ENCODE results near the gene CCDC60.
"Not testable (repeated sequence)": the region's sequence is repeated elsewhere in the genome, so short reads cannot be mapped to it uniquely, and the experiment has no call there.

CCDC60 gene

GRCh38 chr12:119338593-119339363, 4.2 kb downstream of the CCDC60 start:
- DNase-seq (ENCODE audit: low read depth in 2 of 2): no peak

DNA sequence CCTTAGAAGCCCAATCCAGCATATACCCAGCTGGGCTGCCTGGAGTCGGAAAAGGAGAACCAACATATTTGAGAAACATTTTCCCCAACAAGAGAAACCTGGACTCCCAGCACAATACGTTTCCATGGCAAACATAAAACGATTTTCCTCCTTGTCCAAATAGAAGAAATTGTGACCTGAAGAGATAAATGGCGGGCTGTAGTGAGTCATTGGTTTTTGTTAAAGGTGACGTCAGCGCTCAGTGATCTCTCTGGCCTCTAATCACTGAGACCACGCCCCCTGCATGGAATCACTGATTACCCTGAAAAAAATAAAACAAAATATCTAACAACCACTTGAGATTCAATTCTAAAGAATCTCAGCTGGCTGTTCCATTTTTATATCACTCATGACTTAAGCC, 6.0 kb downstream of the CCDC60 start:
- no peak for DNase-seq (ENCODE audit: low read depth in 2 of 2)

- DNase-seq (ENCODE audit: low read depth in 2 of 2): no peak
Measured at GRCh38 chr12:119341020-119341419, 6.5 kb downstream of the CCDC60 start.

GRCh38 chr12:119341988-119342387, 7.5 kb downstream of the CCDC60 start:
- no peak for DNase-seq (ENCODE audit: low read depth in 2 of 2)

GRCh38 chr12:119343130-119343529, 8.6 kb downstream of the CCDC60 start:
- DNase-seq (ENCODE audit: low read depth in 2 of 2): no peak

- DNase-seq (ENCODE audit: low read depth in 2 of 2): no peak
Measured at GRCh38 chr12:119354172-119354571, 19.6 kb downstream of the CCDC60 start.

- not testable (repeated sequence) for DNase-seq (ENCODE audit: low read depth in 2 of 2)
Measured at GRCh38 chr12:119360366-119360765, 25.8 kb downstream of the CCDC60 start.

GRCh38 chr12:119363037-119363436, 28.5 kb downstream of the CCDC60 start:
- no peak for DNase-seq (ENCODE audit: low read depth in 2 of 2)

DNA sequence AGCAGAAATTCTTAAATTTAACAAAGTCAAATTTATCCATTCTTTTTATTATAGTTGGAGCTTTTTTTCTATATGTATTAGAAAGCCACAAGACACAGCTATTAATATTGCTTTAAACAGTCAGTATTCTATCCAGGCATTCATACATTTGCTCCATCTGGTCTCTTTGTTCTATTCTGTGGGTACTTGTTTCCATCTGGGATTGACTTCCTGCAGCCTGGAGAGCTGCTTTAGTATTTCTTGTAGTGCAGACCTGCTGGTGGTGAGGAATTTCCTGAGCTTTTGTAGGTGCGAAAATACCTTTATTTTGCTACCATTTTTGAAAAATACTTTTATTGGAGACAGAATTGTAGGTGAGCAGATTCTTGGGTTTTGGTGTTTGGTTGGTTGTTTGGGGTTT, 29.0 kb downstream of the CCDC60 start:
- no peak for DNase-seq (ENCODE audit: low read depth in 2 of 2)

DNA sequence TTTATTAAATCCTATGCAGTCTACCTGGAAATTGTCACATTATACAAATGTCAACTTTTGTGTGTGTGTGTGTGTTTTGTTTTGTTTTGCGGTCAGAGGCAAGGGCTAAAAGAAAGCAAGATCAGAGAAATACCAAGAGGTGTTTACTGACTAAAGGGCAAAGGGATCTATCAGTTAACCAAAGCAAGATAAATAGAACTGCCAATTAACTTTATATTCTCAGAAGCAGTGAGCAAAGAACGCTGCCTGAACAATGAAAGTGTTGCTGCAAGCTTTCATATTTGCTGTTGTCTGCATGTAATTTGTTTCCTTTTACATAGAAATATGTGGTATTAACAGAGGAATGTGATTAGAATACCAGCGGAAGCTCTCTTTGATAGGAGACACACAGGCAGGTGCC, 30.9 kb downstream of the CCDC60 start:
- DNase-seq (ENCODE audit: low read depth in 2 of 2): no peak

DNA sequence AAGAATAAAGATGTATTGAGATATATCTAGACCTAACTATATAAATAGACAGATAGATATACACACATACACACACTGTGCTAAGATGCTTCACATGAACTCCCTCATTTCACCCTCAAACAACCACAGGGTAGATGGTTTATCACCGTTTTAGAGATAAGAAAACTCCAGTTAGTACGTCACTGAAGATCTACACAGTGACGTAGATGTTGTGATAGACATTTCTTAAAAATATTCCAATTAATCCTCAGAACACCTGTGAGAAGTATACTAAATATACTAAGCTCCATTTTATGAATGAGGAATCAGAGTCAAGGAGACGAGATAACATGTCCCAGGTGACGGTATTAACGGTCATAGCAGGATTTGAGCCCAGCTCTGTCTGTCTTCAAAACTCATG, 31.5 kb downstream of the CCDC60 start:
- no peak for DNase-seq (ENCODE audit: low read depth in 2 of 2)

GRCh38 chr12:119369161-119369560, 34.6 kb downstream of the CCDC60 start:
- DNase-seq (ENCODE audit: low read depth in 2 of 2): no peak

GRCh38 chr12:119369907-119370546, 35.5 kb downstream of the CCDC60 start:
- no peak for DNase-seq (ENCODE audit: low read depth in 2 of 2)

- DNase-seq (ENCODE audit: low read depth in 2 of 2): no peak
Measured at GRCh38 chr12:119372540-119372939, 38.0 kb downstream of the CCDC60 start.

DNA sequence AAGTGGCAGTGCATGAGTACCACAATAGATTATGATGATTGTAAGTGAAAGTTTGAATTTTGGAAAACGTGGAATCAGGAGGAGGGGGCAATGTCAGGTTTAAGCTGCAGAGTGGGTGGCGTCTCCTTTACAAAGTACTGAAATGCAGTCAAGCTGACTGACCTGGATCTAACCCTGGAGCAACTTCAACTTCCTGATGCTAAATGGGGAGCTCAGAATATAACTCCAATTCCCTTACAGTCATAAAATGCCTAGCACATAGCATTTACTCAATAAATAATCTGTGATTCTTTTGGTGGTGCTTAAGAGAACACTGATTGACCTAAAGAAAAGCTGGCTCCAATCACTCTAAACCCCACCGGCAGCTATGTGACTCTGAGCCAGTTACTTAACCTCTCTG, 38.5 kb downstream of the CCDC60 start:
- no peak for DNase-seq (ENCODE audit: low read depth in 2 of 2)

- no peak for DNase-seq (ENCODE audit: low read depth in 2 of 2)
Measured at GRCh38 chr12:119373666-119374065, 39.1 kb downstream of the CCDC60 start.

DNA sequence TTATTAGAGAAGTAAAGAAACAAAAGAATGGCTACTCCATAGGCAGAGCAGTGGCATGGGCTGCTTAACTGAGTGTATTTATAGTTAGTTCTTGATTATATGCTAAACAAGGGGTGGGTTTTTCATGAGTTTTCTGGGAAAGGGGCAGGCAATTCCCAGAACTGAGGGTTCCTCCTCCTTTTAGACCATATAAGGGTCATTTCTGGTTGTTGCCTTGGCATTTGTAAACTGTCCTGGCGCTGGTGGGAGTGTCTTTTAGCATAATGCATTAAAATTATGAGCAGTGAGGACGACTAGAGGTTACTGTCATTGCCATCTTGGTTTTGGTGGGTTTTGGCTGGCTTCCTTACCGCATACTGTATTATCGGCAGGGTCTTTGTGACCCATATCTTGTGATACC, 40.1 kb downstream of the CCDC60 start:
- DNase-seq (ENCODE audit: low read depth in 2 of 2): no peak

DNA sequence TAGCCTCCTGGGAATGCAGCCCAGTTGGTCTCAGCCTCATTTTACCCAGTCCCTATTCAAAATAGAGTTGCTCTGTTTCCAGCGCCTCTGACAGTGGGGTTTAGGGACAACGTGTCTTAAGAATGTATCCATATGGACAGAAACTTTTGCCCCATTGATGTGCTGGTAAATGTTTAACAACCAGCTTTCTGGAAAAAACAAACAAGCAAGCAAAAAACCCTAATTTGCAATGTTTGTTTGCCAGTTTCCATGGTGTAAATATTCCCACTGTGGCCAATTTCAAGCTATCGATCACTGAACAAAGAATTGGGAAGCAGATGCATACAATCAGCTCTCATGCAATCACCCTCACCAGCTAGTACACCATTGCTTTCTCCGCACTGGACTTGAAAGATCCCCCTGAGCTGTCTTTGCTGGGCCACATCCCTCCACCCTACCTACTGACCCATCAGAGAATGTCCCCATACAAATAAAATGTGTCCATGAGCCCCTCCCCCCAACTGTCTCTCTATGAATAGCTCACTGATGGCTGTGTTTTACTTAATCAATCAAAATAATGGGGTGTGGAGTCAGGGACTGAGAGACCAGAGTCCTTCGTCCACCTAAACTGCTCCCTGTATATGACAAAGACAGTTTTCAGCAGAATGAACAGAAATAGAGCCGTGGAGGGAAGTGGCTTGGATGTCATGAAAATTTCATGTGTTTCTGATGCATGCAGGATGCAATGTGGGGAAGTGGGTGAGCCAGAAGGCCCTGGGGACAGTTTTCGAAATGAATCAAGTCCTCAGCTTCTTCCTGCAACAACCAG, 40.8 kb downstream of the CCDC60 start:
- no peak for DNase-seq (ENCODE audit: low read depth in 2 of 2)

DNA sequence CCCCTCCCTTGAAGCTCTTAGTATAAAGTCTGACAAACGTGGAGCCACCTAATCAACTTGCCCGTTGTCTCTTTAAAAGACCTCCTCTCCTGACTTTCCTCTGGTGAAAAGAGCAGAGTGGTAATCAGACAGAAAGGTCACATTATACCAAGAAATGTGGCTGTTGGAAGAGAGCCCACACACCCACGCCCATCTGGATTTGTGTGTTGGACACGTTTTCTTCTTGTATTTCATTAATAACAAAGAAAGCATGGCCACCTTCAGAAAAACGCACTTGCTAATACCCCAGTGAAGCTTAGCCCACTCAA, 41.3 kb downstream of the CCDC60 start:
- DNase-seq (ENCODE audit: low read depth in 2 of 2): no peak

GRCh38 chr12:119378903-119379302, 44.4 kb downstream of the CCDC60 start:
- DNase-seq (ENCODE audit: low read depth in 2 of 2): no peak

GRCh38 chr12:119381471-119382235, 47.1 kb downstream of the CCDC60 start:
- no peak for DNase-seq (ENCODE audit: low read depth in 2 of 2)

- no peak for DNase-seq (ENCODE audit: low read depth in 2 of 2)
Measured at GRCh38 chr12:119383206-119383605, 48.7 kb downstream of the CCDC60 start.
